Astrocyte (in vitro differentiated cells and primary cell): ENCODE data around the gene PTPRT. TPM values are rescaled to one million over a fixed set of nuclear protein-coding genes. Genes with fewer than 3 reads are reported as not detected.

Source experiments
- DNase-seq: peaks from one replicate; pipeline ENCODE4 v3.0.0-alpha.2; 2010; ENCODE audit warnings: low read depth
- FAIRE-seq: peaks from 2 replicates; lab custom pipeline; 2011; peaks lifted over from hg19 to GRCh38; lab: Jason Lieb, UNC
- H2AFZ ChIP-seq: 2 replicates; pipeline ENCODE4 v1.6.0; 2012; ENCODE audit warnings: low read depth, low read length, inconsistent platforms
- H3K27ac ChIP-seq: 2 replicates; pipeline ENCODE4 v1.5.1; 2011; ENCODE audit warnings: low read depth, low read length, inconsistent platforms
- H3K27me3 ChIP-seq: 2 replicates; pipeline ENCODE4 v1.6.0; 2011; ENCODE audit warnings: low read length, inconsistent platforms; ENCODE audit not compliant: insufficient read depth
- H3K36me3 ChIP-seq: 2 replicates; pipeline ENCODE4 v1.5.1; 2011; ENCODE audit warnings: low read length, inconsistent platforms; ENCODE audit not compliant: insufficient read depth
- H3K4me1 ChIP-seq: 2 replicates; pipeline ENCODE4 v1.5.1; 2011; ENCODE audit warnings: low read length, inconsistent platforms; ENCODE audit not compliant: insufficient read depth
- H3K4me2 ChIP-seq: 2 replicates; pipeline ENCODE4 v1.6.0; 2012; ENCODE audit warnings: low read length, inconsistent platforms
- H3K4me3 ChIP-seq: 2 replicates; pipeline ENCODE4 v1.5.1; 2011; ENCODE audit warnings: low read depth, mild to moderate bottlenecking, low read length, inconsistent platforms; ENCODE audit not compliant: insufficient read depth
- H3K79me2 ChIP-seq: 2 replicates; pipeline ENCODE4 v1.6.0; 2012; ENCODE audit warnings: mild to moderate bottlenecking, low read length, inconsistent platforms; ENCODE audit not compliant: insufficient read depth
- H3K9ac ChIP-seq: 2 replicates; pipeline ENCODE4 v1.6.0; 2012; ENCODE audit warnings: mild to moderate bottlenecking, low read length, inconsistent platforms
- H3K9me3 ChIP-seq: 2 replicates; pipeline ENCODE4 v1.5.1; 2012; ENCODE audit warnings: low read depth, mild to moderate bottlenecking, low read length, inconsistent platforms; ENCODE audit not compliant: insufficient read depth
- H4K20me1 ChIP-seq: 2 replicates; pipeline ENCODE4 v1.6.0; 2012; ENCODE audit warnings: low read length, inconsistent platforms; ENCODE audit not compliant: insufficient read depth
- H3K27ac Mint-ChIP-seq: one replicate; pipeline ENCODE4 v1.8.0; 2021; ENCODE audit warnings: mild to moderate bottlenecking, mixed read lengths; ENCODE audit not compliant: unreplicated experiment
- H3K27me3 Mint-ChIP-seq: one replicate; pipeline ENCODE4 v1.8.0; 2021; ENCODE audit warnings: low read depth, mixed read lengths; ENCODE audit not compliant: unreplicated experiment
- H3K36me3 Mint-ChIP-seq: one replicate; pipeline ENCODE4 v1.8.0; 2021; ENCODE audit warnings: low read depth, mixed read lengths; ENCODE audit not compliant: unreplicated experiment
- H3K4me1 Mint-ChIP-seq: one replicate; pipeline ENCODE4 v1.8.0; 2021; ENCODE audit warnings: low read depth, mixed read lengths; ENCODE audit not compliant: unreplicated experiment
- H3K4me3 Mint-ChIP-seq: one replicate; pipeline ENCODE4 v1.8.0; 2021; ENCODE audit warnings: mild to moderate bottlenecking, moderate library complexity, mixed read lengths; ENCODE audit not compliant: unreplicated experiment
- H3K9me3 Mint-ChIP-seq: one replicate; pipeline ENCODE4 v1.8.0; 2021; ENCODE audit warnings: mild to moderate bottlenecking, mixed read lengths; ENCODE audit not compliant: unreplicated experiment
- EZH2 ChIP-seq: IDR thresholded peaks from 2 replicates; pipeline ENCODE4 v1.6.1; 2012; ENCODE audit warnings: mild to moderate bottlenecking, low read length, inconsistent platforms; ENCODE audit not compliant: insufficient read depth
- total RNA-seq: library from RNA; stranded (reverse); gene quantifications from 2 replicates; pipeline ENCODE4 v1.2.1, GENCODE V29; 2021
- TF ChIP-seq, protein P1 (sequence below): IDR thresholded peaks from 2 replicates; pipeline ENCODE4 v1.5.1; 2011; ENCODE audit warnings: low read depth, mild to moderate bottlenecking, inconsistent platforms, low read length, moderate library complexity; ENCODE audit not compliant: insufficient read depth

Gene PTPRT
- total RNA-seq, 1 donor from 2014 or later, result 0.25 TPM

DNA sequence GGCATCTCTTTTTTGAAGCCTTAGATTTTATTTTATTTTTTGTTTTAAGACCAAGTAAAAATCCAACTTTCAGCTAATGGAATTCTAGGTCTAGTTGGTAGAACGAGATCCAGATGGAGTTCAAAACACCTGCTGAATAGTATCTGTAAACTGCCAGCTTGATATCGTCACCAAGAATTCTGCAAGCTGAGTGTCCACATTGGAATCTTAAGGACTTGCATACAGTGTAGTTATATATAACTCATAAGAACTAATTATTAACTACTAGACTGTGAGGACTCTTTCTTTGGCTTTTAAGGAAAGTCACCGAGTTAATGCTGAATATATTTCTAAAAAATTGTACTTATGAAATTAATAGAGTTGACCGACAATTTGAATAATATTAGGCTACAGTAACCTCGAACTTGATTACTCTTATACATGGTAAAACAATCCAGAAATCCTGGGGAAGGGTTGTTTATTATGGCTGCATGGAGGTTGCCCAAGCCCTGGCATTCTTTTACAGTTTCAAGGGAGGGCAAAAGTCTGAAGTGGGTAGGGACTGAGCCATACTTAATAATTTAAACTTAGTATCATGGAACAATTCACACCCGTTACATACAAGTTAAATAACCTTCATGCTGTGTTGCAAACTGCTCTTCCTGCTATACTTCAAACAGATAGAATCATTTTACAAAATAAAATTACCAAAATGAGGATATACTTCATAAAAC, 553.9 kb downstream of the PTPRT start:
- no peaks in the 10 kb centered on the region for H3K27me3 ChIP-seq
- no peak overlapping the region for H3K9ac ChIP-seq
- no peak for DNase-seq
- Mint-ChIP-seq H3K9me3 (peaks cover 7% of the 10 kb centered on the region), H3K4me1 (peaks cover 2% of the 10 kb centered on the region), H3K36me3 (no peaks in the 10 kb centered on the region), H3K27ac (no peak overlapping the region), H3K27me3 (no peaks in the 10 kb centered on the region), H3K4me3 (no peak overlapping the region)
- no peaks in the 10 kb centered on the region for H4K20me1 ChIP-seq
- H3K4me1 ChIP-seq, result no peaks in the 10 kb centered on the region
- no peak overlapping the region for H3K4me3 ChIP-seq
- TF ChIP-seq, protein P1, sequence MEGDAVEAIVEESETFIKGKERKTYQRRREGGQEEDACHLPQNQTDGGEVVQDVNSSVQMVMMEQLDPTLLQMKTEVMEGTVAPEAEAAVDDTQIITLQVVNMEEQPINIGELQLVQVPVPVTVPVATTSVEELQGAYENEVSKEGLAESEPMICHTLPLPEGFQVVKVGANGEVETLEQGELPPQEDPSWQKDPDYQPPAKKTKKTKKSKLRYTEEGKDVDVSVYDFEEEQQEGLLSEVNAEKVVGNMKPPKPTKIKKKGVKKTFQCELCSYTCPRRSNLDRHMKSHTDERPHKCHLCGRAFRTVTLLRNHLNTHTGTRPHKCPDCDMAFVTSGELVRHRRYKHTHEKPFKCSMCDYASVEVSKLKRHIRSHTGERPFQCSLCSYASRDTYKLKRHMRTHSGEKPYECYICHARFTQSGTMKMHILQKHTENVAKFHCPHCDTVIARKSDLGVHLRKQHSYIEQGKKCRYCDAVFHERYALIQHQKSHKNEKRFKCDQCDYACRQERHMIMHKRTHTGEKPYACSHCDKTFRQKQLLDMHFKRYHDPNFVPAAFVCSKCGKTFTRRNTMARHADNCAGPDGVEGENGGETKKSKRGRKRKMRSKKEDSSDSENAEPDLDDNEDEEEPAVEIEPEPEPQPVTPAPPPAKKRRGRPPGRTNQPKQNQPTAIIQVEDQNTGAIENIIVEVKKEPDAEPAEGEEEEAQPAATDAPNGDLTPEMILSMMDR, result no peak
- TF ChIP-seq EZH2, result no peak
- H3K27ac ChIP-seq, result no peak overlapping the region
- H3K36me3 ChIP-seq, result no peaks in the 10 kb centered on the region
- FAIRE-seq, result no peak
- no peak overlapping the region for H2AFZ ChIP-seq
- peaks cover 5% of the 10 kb centered on the region for H3K9me3 ChIP-seq
- H3K79me2 ChIP-seq, result no peaks in the 10 kb centered on the region
- H3K4me2 ChIP-seq, result no peak overlapping the region

DNA sequence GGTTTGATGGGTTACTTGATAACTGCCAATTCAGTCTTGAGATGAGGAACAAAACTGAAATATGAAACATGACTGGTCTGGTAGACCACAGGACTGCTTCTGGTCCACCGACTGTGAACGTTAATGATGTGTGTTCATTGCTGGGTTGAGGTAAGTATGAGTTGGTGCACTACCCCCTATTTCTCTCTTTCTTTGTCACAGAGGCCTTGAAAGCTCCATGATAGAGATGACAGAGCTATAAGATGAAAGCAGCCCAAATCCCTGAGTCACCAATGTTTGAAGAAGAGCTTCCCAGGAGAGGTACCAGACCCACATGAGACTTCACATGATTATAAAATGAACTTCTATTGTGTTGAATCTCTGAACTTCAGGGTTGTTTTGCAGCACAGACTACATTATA, 555.5 kb downstream of the PTPRT start:
- no peaks in the 10 kb centered on the region for H3K27me3 Mint-ChIP-seq

More for the DNA sequence above, 555.5 kb downstream of the PTPRT start:
- Histone ChIP-seq H3K4me3 (no peak overlapping the region), H3K27me3 (no peaks in the 10 kb centered on the region), H3K9ac (no peak overlapping the region), H2AFZ (no peak overlapping the region), H3K79me2 (no peaks in the 10 kb centered on the region), H3K4me2 (no peak overlapping the region), H3K9me3 (peaks cover 5% of the 10 kb centered on the region), H3K27ac (no peak overlapping the region), H3K4me1 (no peaks in the 10 kb centered on the region), H3K36me3 (no peaks in the 10 kb centered on the region), H4K20me1 (no peaks in the 10 kb centered on the region)
- Mint-ChIP-seq H3K36me3 (no peaks in the 10 kb centered on the region), H3K4me3 (no peak overlapping the region), H3K27ac (no peak overlapping the region), H3K4me1 (peaks cover under 1% of the 10 kb centered on the region), H3K9me3 (peaks cover 3% of the 10 kb centered on the region)
- TF ChIP-seq, protein P1, result no peak
- no peak for TF ChIP-seq EZH2
- FAIRE-seq, result no peak
- DNase-seq, result no peak
